Daoy (cell line): ENCODE data around the gene CISTR. TPM values are rescaled to one million over a fixed set of nuclear protein-coding genes. Genes with fewer than 3 reads are reported as not detected.
"Not testable (repeated sequence)": the region's sequence is repeated elsewhere in the genome, so short reads cannot be mapped to it uniquely, and the experiment has no call there.

Experiments used
- DNase-seq: peaks from one replicate; pipeline ENCODE4 v3.0.0-alpha.2; 2015; ENCODE audit warnings: low read depth
- total RNA-seq: library from RNA; depleted of rRNA; stranded (reverse); fragments of >200 nt; shearing (Covaris generic); gene quantifications from 2 replicates; pipeline ENCODE4 v1.2.3, GENCODE V29; 2014; rRNA removed

The CISTR gene
- total RNA-seq: not detected in 2 replicates

DNA sequence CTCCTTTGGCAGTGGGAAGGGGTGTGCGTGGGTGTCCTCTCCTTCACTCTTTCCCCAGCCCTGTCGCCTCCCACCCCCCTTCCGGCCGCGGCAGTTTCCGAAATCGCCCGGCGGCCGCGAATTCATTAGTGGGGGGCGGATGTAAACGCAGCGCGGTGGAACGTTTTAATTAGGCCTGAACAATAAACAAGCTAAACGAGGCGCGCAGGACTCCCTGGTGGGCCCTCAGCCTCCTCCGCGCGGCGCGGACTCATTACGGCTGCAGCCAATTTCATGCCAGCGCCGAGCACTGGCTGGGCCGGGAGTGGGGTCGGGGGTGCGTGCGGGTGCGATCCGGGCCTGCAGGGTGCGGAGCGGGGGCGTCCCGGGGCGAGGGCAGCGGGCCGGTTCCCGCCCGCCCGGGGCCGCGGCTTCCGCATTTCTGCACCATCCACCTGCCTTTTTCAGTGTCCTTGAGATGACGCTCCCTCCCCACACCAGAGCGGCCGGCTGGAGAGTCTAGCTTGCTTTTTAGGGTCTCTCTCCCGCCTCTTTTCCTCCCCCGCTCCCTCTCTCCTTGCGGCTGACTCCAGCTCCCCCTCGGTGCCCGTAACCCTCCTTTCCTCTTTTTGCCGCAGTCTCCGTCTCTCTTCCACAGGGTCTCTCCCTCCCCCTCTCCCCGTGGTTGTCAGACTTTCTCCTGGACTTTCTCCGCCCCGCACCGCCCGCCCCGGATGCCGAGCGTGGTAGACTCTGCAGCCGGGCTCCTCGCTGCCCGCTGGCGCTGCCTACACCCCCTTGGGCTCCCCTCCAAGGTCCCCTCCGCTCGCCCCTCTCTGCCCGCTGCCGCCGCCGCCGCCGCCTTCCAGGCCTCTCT lies at the start of gene CISTR:
Gene CISTR (minus strand): TSS at position 644 of the 856 bp plus-strand sequence.
- peak; percentile 38 for DNase-seq

DNA sequence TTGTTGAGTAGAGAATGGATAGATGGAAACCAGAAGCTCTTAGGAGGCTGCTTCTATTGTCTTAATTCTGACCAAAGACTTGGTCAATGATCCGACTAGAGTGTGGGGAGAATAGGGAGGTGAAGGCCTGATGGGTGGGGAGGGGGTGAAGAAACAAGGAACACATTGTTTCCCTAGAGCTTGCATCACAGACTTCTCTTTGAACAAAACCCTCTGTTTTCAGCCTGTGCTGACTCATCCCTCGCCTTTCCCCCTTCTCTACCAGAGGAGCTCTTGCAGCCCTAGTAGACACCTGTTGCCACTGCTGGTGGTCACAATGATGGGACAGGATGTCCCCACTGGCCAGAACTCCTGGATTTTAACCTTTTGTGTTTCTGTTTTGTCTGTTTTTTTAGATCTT lies 46.8 kb upstream of the CISTR start:
- DNase-seq: no peak

- no peak for DNase-seq
These were observed 44.1 kb upstream of the CISTR start for GRCh38 chr12:53795927-53796326.

- DNase-seq: no peak
These were observed 41.4 kb upstream of the CISTR start for GRCh38 chr12:53793221-53793620.

DNA sequence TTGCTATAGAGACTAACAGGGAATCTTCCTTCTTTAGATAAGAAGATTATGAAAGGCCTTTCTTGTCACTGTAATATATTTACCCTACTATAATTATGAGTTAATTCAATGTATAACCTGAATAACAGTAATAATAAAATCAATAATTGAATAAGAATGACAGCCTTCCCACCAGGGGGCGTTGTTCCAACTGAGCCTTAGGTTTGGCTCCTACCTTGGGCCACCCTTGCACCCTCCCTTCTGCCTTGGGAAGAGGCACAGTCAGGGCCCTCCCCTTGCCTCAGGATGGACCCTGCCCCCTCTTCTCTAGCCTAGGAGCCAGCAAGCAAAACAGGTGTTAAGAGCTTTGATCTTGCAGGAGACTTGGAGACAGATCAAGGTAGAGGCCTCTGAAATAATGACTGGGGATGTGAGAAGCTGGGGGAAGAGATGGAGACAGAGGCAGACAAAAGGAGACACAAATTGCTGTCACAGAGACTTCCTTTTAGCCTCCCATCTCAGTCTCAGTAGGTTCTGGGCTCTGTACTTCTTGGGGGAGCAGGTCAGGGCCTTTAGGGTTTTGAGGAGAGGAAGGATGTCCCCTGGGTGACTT lies 40.1 kb upstream of the CISTR start:
- DNase-seq: peak; percentile 50

DNA sequence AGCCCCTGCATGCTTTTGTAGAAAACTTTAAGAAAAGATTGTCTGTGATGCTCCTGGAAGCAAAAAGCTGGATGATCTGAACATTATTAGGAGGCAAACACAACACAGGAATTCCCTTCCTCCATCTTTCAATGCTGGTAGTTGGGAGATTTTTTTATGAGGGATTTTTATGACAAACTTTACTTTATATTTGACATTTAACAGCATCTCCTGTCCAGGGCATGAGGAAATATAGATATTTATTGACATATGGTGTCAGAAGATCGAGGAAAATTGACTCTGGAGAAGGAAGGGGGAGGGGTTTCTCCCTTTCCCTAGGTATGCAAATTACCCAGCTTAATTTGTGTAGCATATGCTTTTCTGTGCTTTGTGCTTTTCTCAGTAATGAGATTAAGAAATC lies 37.8 kb upstream of the CISTR start:
- no peak for DNase-seq

DNA sequence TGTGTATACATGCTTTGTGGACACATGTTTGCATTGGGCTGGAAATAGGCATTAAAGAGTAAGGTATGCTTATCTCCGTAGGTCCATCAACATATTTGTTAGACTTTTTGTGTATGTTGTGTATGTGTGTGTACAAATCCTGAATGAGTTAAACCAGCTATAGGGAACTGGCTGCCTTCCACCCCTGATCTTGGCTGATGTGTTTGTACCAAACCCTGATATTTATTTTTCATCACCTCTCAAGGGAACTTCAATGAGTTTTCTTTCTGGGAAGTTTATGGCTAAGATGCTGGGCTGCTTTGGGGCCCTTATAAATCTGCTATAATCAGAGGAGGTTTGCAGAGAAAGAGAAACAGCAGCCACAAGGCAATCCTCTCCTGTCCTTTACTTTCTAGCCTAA lies 37.1 kb upstream of the CISTR start:
- no peak for DNase-seq

- no peak for DNase-seq
These were observed 34.6 kb upstream of the CISTR start for GRCh38 chr12:53786411-53786810.

- no peak for DNase-seq
These were observed 33.4 kb upstream of the CISTR start for GRCh38 chr12:53785161-53785560.

GRCh38 chr12:53782093-53782703 lies 30.4 kb upstream of the CISTR start:
- no peak for DNase-seq

- no peak for DNase-seq
These were observed 29.5 kb upstream of the CISTR start for GRCh38 chr12:53781228-53781801.

- no peak for DNase-seq
These were observed 28.5 kb upstream of the CISTR start for GRCh38 chr12:53780323-53780722.

- not testable (repeated sequence) for DNase-seq
These were observed 27.9 kb upstream of the CISTR start for GRCh38 chr12:53779679-53780078.

DNA sequence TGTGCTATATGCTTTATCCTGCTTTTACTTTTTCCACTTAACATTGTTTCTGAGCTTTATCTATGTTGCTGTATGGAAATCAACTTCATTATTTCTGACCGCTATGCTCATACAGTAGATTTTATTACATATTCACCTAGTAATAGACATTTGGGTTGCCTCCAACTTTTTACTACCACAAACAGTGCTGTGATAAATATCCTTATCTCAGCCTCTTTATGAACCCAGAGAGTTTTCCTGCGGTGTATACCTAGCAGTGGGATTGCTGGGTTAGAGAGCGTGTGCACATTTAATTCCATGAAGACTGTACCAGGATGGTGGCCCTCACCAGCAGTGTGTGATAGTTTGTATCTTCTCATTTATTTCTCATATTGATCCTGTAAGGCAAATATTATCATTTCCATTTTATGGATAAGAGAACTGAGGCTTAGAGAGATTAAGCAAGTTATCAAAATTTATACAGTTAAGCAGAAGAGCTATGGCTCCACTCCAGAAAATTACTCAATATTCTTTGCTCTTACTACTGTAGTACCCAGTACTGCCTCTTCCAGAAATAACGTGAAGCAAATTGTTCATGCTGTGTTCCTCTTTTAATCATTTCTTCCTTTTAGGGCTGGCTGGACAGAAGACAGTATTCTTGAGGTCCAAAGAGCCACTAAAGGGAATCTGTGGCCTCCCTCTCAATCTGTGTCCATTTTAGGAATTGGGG lies 26.3 kb upstream of the CISTR start:
- DNase-seq: no peak

GRCh38 chr12:53777412-53777811 lies 25.6 kb upstream of the CISTR start:
- no peak for DNase-seq

- no peak for DNase-seq
These were observed 25.1 kb upstream of the CISTR start for GRCh38 chr12:53776872-53777271.

DNA sequence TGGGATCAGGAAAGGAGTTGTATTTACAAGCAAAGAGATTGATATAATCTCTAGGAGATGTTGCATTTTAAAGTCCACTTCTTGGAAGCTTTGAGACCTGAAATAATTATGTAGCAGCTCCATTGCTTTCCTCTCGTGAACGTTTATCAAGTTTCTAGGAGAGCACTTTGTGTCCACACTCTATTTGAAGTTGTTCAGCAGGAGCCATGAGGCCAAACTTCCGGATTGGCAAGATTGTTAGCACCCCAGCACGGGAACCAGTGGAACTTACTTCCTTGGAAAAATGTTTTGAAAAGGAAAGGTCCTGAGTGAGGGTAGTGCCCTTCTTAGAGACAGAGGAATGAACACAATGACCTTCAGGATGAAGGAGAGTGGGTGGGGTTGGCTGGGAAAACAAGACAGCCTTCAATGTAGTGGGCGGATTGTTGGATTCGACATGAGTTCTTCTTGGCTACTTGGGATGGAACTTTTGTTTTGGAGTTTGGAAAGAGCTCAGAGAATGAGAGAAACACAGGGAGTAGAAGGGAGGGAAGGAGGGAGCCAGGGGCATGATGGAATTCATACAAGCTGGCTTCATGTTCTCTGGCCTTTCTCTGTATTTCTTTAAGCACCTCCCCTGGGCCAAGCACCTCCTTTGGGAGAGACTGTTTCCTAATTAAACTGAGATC lies 23.8 kb upstream of the CISTR start:
- no peak for DNase-seq

- peak; percentile 80 for DNase-seq
These were observed 18.5 kb upstream of the CISTR start for GRCh38 chr12:53770281-53770680.

DNA sequence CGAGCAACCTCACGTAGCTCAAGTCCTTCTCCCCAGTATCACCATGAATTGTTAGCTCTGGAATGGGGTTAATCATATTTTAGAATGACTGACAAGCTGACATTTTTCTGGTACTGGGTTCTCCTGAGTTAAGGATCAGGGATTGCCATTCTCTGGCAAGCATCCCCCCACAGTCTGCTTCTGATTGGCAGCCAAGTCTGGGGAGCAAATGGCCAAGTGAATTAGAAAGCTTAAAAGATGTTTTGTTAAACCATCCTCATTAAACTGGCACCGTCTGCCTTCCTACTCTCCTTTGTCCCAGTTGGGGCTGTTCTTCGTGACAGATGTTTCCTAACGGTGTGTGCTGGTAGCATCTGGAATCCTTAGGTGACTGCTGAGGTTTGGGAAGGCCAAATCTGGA lies 17.2 kb upstream of the CISTR start:
- DNase-seq: no peak

- DNase-seq: no peak
These were observed 15.1 kb upstream of the CISTR start for GRCh38 chr12:53766881-53767280.

GRCh38 chr12:53765891-53766290 lies 14.1 kb upstream of the CISTR start:
- no peak for DNase-seq
